ENCODE data around the gene ZFYVE27.
A peak's percentile ranks its signal among the peaks of the same experiment; 100 is the strongest.

Gene ZFYVE27

GRCh38 chr10:97724341-97724941 lies 12.5 kb upstream of the ZFYVE27 start:
- no peak overlapping the region for H3K9ac ChIP-seq (ENCODE audit: low read depth, low read length)

GRCh38 chr10:97726636-97727178 lies 10.2 kb upstream of the ZFYVE27 start:
- H3K36me3 ChIP-seq (ENCODE audit: insufficient read depth, low read length) = no peaks in the 10 kb centered on the region
- H3K9ac ChIP-seq (ENCODE audit: low read depth, low read length) = peak overlapping the region; percentile 4; the same call in 1 of the 2 replicates
- no peaks in the 10 kb centered on the region for H3K9me3 ChIP-seq (ENCODE audit: control insufficient read depth, insufficient read depth, low read length)
- no peaks in the 10 kb centered on the region for H3K4me1 ChIP-seq (ENCODE audit: insufficient read depth, low read length)

More at GRCh38 chr10:97724341-97724941, 12.5 kb upstream of the ZFYVE27 start:
- Histone ChIP-seq H3K9me3 (ENCODE audit: control insufficient read depth, insufficient read depth, low read length) (no peaks in the 10 kb centered on the region), H3K4me1 (ENCODE audit: insufficient read depth, low read length) (peaks cover 2% of the 10 kb centered on the region; the same call in 1 of the 2 replicates), H3K36me3 (ENCODE audit: insufficient read depth, low read length) (no peaks in the 10 kb centered on the region)

- Histone ChIP-seq H3K9me3 (ENCODE audit: control insufficient read depth, insufficient read depth, low read length) (no peaks in the 10 kb centered on the region), H3K4me1 (ENCODE audit: insufficient read depth, low read length) (no peaks in the 10 kb centered on the region), H3K36me3 (ENCODE audit: insufficient read depth, low read length) (no peaks in the 10 kb centered on the region), H3K9ac (ENCODE audit: low read depth, low read length) (no peak overlapping the region)
Observed at GRCh38 chr10:97729014-97729413, 7.9 kb upstream of the ZFYVE27 start.

- no peaks in the 10 kb centered on the region for H3K36me3 ChIP-seq (ENCODE audit: insufficient read depth, low read length)
- H3K9me3 ChIP-seq (ENCODE audit: control insufficient read depth, insufficient read depth, low read length) = peaks cover 5% of the 10 kb centered on the region; the same call in 1 of the 2 replicates
- no peaks in the 10 kb centered on the region for H3K4me1 ChIP-seq (ENCODE audit: insufficient read depth, low read length)
- H3K9ac ChIP-seq (ENCODE audit: low read depth, low read length) = no peak overlapping the region
Observed at GRCh38 chr10:97731346-97732051, 5.4 kb upstream of the ZFYVE27 start.

- Histone ChIP-seq H3K9ac (ENCODE audit: low read depth, low read length) (no peak overlapping the region), H3K36me3 (ENCODE audit: insufficient read depth, low read length) (no peaks in the 10 kb centered on the region), H3K9me3 (ENCODE audit: control insufficient read depth, insufficient read depth, low read length) (peaks cover 6% of the 10 kb centered on the region; the same call in 1 of the 2 replicates), H3K4me1 (ENCODE audit: insufficient read depth, low read length) (no peaks in the 10 kb centered on the region)
Observed at GRCh38 chr10:97732052-97732359, 4.9 kb upstream of the ZFYVE27 start.

GRCh38 chr10:97733256-97733655 lies 3.7 kb upstream of the ZFYVE27 start:
- H3K9ac ChIP-seq (ENCODE audit: low read depth, low read length) = no peak overlapping the region
- H3K4me1 ChIP-seq (ENCODE audit: insufficient read depth, low read length) = peaks cover 2% of the 10 kb centered on the region
- H3K9me3 ChIP-seq (ENCODE audit: control insufficient read depth, insufficient read depth, low read length) = peaks cover 6% of the 10 kb centered on the region; the same call in 1 of the 2 replicates
- H3K36me3 ChIP-seq (ENCODE audit: insufficient read depth, low read length) = no peaks in the 10 kb centered on the region

- peaks cover 6% of the 10 kb centered on the region; the same call in 1 of the 2 replicates for H3K9me3 ChIP-seq (ENCODE audit: control insufficient read depth, insufficient read depth, low read length)
Observed at GRCh38 chr10:97734021-97734420, 2.9 kb upstream of the ZFYVE27 start.

GRCh38 chr10:97736403-97736901 lies 476 bp upstream of the ZFYVE27 start:
- Histone ChIP-seq H3K36me3 (ENCODE audit: insufficient read depth, low read length) (peaks cover 10% of the 10 kb centered on the region), H3K9ac (ENCODE audit: low read depth, low read length) (peak overlapping the region; percentile 18; the same call in 1 of the 2 replicates), H3K4me1 (ENCODE audit: insufficient read depth, low read length) (peaks cover 6% of the 10 kb centered on the region), H3K9me3 (ENCODE audit: control insufficient read depth, insufficient read depth, low read length) (peaks cover 6% of the 10 kb centered on the region; the same call in 1 of the 2 replicates)

More at GRCh38 chr10:97734021-97734420, 2.9 kb upstream of the ZFYVE27 start:
- peaks cover 6% of the 10 kb centered on the region for H3K4me1 ChIP-seq (ENCODE audit: insufficient read depth, low read length)
- H3K36me3 ChIP-seq (ENCODE audit: insufficient read depth, low read length) = 0 out of 2 replicates have a peak, but pooled peaks cover 2% of the 10 kb centered on the region
- H3K9ac ChIP-seq (ENCODE audit: low read depth, low read length) = no peak overlapping the region

GRCh38 chr10:97737770-97738265 lies 890 bp downstream of the ZFYVE27 start:
- peaks cover 10% of the 10 kb centered on the region for H3K36me3 ChIP-seq (ENCODE audit: insufficient read depth, low read length)
- peak overlapping the region; percentile 83 for H3K9ac ChIP-seq (ENCODE audit: low read depth, low read length)
- peaks cover 6% of the 10 kb centered on the region for H3K4me1 ChIP-seq (ENCODE audit: insufficient read depth, low read length)
- H3K9me3 ChIP-seq (ENCODE audit: control insufficient read depth, insufficient read depth, low read length) = peaks cover 6% of the 10 kb centered on the region; the same call in 1 of the 2 replicates

- H3K9ac ChIP-seq (ENCODE audit: low read depth, low read length) = no peak overlapping the region
- peaks cover 10% of the 10 kb centered on the region for H3K36me3 ChIP-seq (ENCODE audit: insufficient read depth, low read length)
- peaks cover 6% of the 10 kb centered on the region; the same call in 1 of the 2 replicates for H3K9me3 ChIP-seq (ENCODE audit: control insufficient read depth, insufficient read depth, low read length)
- peaks cover 6% of the 10 kb centered on the region for H3K4me1 ChIP-seq (ENCODE audit: insufficient read depth, low read length)
Observed at GRCh38 chr10:97738616-97739015, 1.7 kb downstream of the ZFYVE27 start.

GRCh38 chr10:97740613-97741012 lies 3.7 kb downstream of the ZFYVE27 start:
- no peak overlapping the region for H3K9ac ChIP-seq (ENCODE audit: low read depth, low read length)
- H3K9me3 ChIP-seq (ENCODE audit: control insufficient read depth, insufficient read depth, low read length) = peaks cover 6% of the 10 kb centered on the region; the same call in 1 of the 2 replicates
- H3K36me3 ChIP-seq (ENCODE audit: insufficient read depth, low read length) = peaks cover 10% of the 10 kb centered on the region
- peaks cover 6% of the 10 kb centered on the region for H3K4me1 ChIP-seq (ENCODE audit: insufficient read depth, low read length)

- H3K4me1 ChIP-seq (ENCODE audit: insufficient read depth, low read length) = peaks cover 3% of the 10 kb centered on the region
- H3K9ac ChIP-seq (ENCODE audit: low read depth, low read length) = no peak overlapping the region
- H3K36me3 ChIP-seq (ENCODE audit: insufficient read depth, low read length) = peaks cover 10% of the 10 kb centered on the region
- H3K9me3 ChIP-seq (ENCODE audit: control insufficient read depth, insufficient read depth, low read length) = no peaks in the 10 kb centered on the region
Observed at GRCh38 chr10:97743169-97743943, 6.4 kb downstream of the ZFYVE27 start.

GRCh38 chr10:97744405-97745035 lies 7.6 kb downstream of the ZFYVE27 start:
- no peaks in the 10 kb centered on the region for H3K9me3 ChIP-seq (ENCODE audit: control insufficient read depth, insufficient read depth, low read length)
- peaks cover 11% of the 10 kb centered on the region for H3K36me3 ChIP-seq (ENCODE audit: insufficient read depth, low read length)
- no peak overlapping the region for H3K9ac ChIP-seq (ENCODE audit: low read depth, low read length)
- H3K4me1 ChIP-seq (ENCODE audit: insufficient read depth, low read length) = no peaks in the 10 kb centered on the region
